Measurements from ENCODE around the gene C4orf50.

C4orf50 gene

DNA sequence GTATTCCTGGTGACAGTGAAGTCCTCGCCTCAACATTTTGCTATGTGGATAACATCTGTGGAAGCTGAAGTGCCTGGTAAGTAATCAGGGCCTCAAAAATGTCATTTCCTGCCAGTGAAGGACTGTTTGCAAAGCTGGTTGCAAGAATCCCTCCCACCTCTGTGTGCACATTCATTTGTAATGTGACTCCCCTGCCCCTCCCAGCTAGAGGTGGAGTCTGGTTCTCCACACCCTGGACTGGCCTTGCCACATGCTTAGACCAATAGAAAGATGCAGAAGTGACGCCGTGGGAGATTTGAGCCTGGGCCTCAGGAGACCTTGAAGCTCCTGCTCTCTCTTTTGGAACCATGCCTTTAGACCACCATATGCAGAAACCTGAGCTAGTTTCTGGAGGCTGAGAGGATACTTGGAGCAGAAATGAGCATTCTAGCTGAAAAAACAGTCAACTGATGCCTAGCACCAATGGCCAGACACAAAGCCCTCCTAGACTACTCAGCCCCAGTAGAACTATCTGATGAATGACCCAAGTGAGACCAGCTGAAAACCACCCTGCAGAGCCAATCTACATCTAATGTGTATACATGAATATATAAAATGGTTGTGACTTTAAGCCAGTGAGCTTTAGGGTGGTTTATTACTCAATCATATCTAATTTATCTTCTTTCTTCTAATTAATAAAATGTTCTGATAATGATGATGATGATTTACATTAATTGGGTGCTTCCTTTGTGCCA lies 77.6 kb downstream of the C4orf50 start:
- no peak for DNase-seq
- Histone ChIP-seq H4K12ac (ENCODE audit: low read depth, low read length) (no peak overlapping the region), H3K4me3 (ENCODE audit: low read depth, low read length) (no peak overlapping the region), H2AFZ (ENCODE audit: insufficient read depth, low read length, poor library complexity) (no peak overlapping the region), H3K4ac (ENCODE audit: low read depth, low read length) (no peak overlapping the region), H3K9me3 (ENCODE audit: insufficient read depth, low read depth, low read length) (peaks cover 5% of the 10 kb centered on the region), H3K23ac (ENCODE audit: low read length) (no peak overlapping the region), H2BK12ac (ENCODE audit: low read length) (no peak overlapping the region), H3K27me3 (ENCODE audit: insufficient read depth, low read length) (no peaks in the 10 kb centered on the region), H4K91ac (ENCODE audit: low read depth, low read length) (no peak overlapping the region), H3K27ac (ENCODE audit: low read depth, low read length) (no peak overlapping the region), H4K8ac (ENCODE audit: low read depth, low read length) (no peak overlapping the region), H3K4me2 (ENCODE audit: low read length) (no peak overlapping the region), H3K14ac (ENCODE audit: low read length) (no peak overlapping the region), H3K4me1 (ENCODE audit: control insufficient read depth in 1 of 2, insufficient read depth in 2 of 2, low read length in 2 of 2) (peaks cover 2 to 5% of the 10 kb centered on the region in 2 experiments), H3K9ac (ENCODE audit: low read length) (no peak overlapping the region), H3K36me3 (ENCODE audit: control insufficient read depth in 1 of 2, insufficient read depth in 2 of 2, low read length in 2 of 2) (no peaks in the 10 kb centered on the region), H2AK5ac (ENCODE audit: low read length) (no peak overlapping the region), H3K79me2 (ENCODE audit: control insufficient read depth, insufficient read depth, low read length, poor library complexity) (no peaks in the 10 kb centered on the region), H2BK120ac (ENCODE audit: insufficient read depth, low read length, poor library complexity) (no peak overlapping the region), H2BK5ac (ENCODE audit: low read depth, low read length, poor library complexity) (no peak overlapping the region), H3K18ac (ENCODE audit: low read length) (no peak overlapping the region), H3K79me1 (ENCODE audit: low read length) (no peaks in the 10 kb centered on the region)
- no CpG with 5 or more reads among the region's 3 CpGs for WGBS (ENCODE audit: extremely low coverage, insufficient coverage, insufficient read length)

DNA sequence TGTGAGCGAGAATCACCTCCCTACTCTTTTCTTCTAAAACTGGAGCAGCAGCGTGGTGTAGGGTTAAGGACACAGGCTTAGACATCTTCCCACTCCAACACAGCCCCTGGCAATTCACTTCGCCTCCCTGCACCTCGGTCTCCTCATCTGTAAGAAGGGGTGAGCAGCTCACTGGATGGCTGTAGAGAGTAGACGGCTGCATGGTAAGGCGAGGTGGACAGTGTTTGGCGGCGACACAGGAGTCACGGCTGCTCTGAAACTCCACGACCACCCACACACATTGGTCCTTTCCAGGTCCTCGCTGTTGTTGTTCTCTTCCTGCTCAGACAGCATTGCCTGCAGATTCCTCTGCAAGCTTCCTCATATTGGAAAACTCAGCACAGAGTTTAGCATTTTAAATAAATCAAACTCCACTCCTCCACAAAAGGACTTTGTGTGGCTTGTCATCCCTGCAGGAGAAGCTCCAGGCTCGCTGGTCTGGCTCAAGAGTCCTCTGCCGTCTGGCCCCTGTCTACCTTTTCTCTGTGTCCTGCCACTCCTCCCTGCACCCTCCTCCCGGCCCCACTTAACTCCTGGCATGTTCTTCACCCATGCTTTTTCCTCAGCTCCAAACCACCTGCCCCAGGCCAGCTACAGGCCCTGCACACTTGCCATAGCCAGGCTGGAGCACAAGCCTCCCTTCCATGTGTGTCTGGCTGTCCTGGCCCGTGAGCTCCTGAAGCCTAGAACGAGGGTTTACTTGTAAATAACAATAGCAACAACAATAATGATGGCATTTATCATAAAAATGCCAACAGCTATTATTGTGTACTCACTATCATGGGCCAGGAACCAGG lies 84.0 kb downstream of the C4orf50 start:
- H3K36me3 ChIP-seq (ENCODE audit: control insufficient read depth in 1 of 2, insufficient read depth in 2 of 2, low read length in 2 of 2), result no peaks in the 10 kb centered on the region
- no peak overlapping the region for H3K18ac ChIP-seq (ENCODE audit: low read length)
- no peak overlapping the region for H2AFZ ChIP-seq (ENCODE audit: insufficient read depth, low read length, poor library complexity)
- H3K4me1 ChIP-seq (ENCODE audit: control insufficient read depth in 1 of 2, insufficient read depth in 2 of 2, low read length in 2 of 2), result no peaks in the 10 kb centered on the region
- no peak overlapping the region for H4K8ac ChIP-seq (ENCODE audit: low read depth, low read length)
- no peak overlapping the region for H3K4ac ChIP-seq (ENCODE audit: low read depth, low read length)
- no peak overlapping the region for H3K14ac ChIP-seq (ENCODE audit: low read length)
- H3K79me2 ChIP-seq (ENCODE audit: control insufficient read depth, insufficient read depth, low read length, poor library complexity), result no peaks in the 10 kb centered on the region
- no peak overlapping the region for H4K91ac ChIP-seq (ENCODE audit: low read depth, low read length)
- H3K27ac ChIP-seq (ENCODE audit: low read depth, low read length), result no peak overlapping the region
- H3K4me2 ChIP-seq (ENCODE audit: low read length), result no peak overlapping the region
- H3K9me3 ChIP-seq (ENCODE audit: insufficient read depth, low read depth, low read length), result no peaks in the 10 kb centered on the region
- no peak overlapping the region for H2BK5ac ChIP-seq (ENCODE audit: low read depth, low read length, poor library complexity)
- H3K23ac ChIP-seq (ENCODE audit: low read length), result no peak overlapping the region
- no peak overlapping the region for H4K12ac ChIP-seq (ENCODE audit: low read depth, low read length)
- H2AK5ac ChIP-seq (ENCODE audit: low read length), result no peak overlapping the region
- H2BK12ac ChIP-seq (ENCODE audit: low read length), result no peak overlapping the region
- H3K4me3 ChIP-seq (ENCODE audit: low read depth, low read length), result no peak overlapping the region
- no peak for DNase-seq
- H3K79me1 ChIP-seq (ENCODE audit: low read length), result no peaks in the 10 kb centered on the region
- no peaks in the 10 kb centered on the region for H3K27me3 ChIP-seq (ENCODE audit: insufficient read depth, low read length)
- H2BK120ac ChIP-seq (ENCODE audit: insufficient read depth, low read length, poor library complexity), result no peak overlapping the region
- no CpG with 5 or more reads among the region's 16 CpGs for WGBS (ENCODE audit: extremely low coverage, insufficient coverage, insufficient read length)
- no peak overlapping the region for H3K9ac ChIP-seq (ENCODE audit: low read length)

DNA sequence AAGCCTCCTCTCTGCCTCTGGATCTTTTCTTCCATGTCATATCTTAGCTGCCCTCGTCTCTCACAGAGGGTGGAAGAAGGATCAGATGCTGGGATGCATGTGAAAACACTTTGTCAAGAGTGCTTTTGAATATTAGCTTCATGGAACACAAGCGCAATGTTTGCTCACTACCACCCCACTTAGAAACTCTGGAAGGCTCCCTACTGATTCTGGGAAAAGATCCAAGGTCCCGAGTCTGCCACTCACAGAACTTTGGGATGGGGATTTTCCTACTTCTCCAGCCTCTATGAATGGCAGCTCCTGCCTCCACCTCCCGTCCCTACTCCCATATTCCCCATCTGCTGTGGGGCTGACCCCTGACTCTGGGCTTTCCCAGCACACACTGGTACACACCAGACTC lies 85.1 kb downstream of the C4orf50 start:
- no peak for DNase-seq
- Histone ChIP-seq H4K91ac (ENCODE audit: low read depth, low read length) (no peak overlapping the region), H3K4me3 (ENCODE audit: low read depth, low read length) (no peak overlapping the region), H2BK5ac (ENCODE audit: low read depth, low read length, poor library complexity) (no peak overlapping the region), H3K79me2 (ENCODE audit: control insufficient read depth, insufficient read depth, low read length, poor library complexity) (no peaks in the 10 kb centered on the region), H3K4ac (ENCODE audit: low read depth, low read length) (no peak overlapping the region), H3K18ac (ENCODE audit: low read length) (no peak overlapping the region), H3K27me3 (ENCODE audit: insufficient read depth, low read length) (no peaks in the 10 kb centered on the region), H3K23ac (ENCODE audit: low read length) (no peak overlapping the region), H3K27ac (ENCODE audit: low read depth, low read length) (no peak overlapping the region), H3K4me2 (ENCODE audit: low read length) (no peak overlapping the region), H4K8ac (ENCODE audit: low read depth, low read length) (no peak overlapping the region), H3K14ac (ENCODE audit: low read length) (no peak overlapping the region), H2AFZ (ENCODE audit: insufficient read depth, low read length, poor library complexity) (no peak overlapping the region), H3K4me1 (ENCODE audit: control insufficient read depth in 1 of 2, insufficient read depth in 2 of 2, low read length in 2 of 2) (no peaks in the 10 kb centered on the region), H3K9me3 (ENCODE audit: insufficient read depth, low read depth, low read length) (no peaks in the 10 kb centered on the region), H4K12ac (ENCODE audit: low read depth, low read length) (no peak overlapping the region), H2BK120ac (ENCODE audit: insufficient read depth, low read length, poor library complexity) (no peak overlapping the region), H2AK5ac (ENCODE audit: low read length) (no peak overlapping the region), H3K36me3 (ENCODE audit: control insufficient read depth in 1 of 2, insufficient read depth in 2 of 2, low read length in 2 of 2) (no peaks in the 10 kb centered on the region), H3K9ac (ENCODE audit: low read length) (no peak overlapping the region), H2BK12ac (ENCODE audit: low read length) (no peak overlapping the region), H3K79me1 (ENCODE audit: low read length) (no peaks in the 10 kb centered on the region)
- WGBS (ENCODE audit: extremely low coverage, insufficient coverage, insufficient read length), result no CpG with 5 or more reads among the region's 4 CpGs

DNA sequence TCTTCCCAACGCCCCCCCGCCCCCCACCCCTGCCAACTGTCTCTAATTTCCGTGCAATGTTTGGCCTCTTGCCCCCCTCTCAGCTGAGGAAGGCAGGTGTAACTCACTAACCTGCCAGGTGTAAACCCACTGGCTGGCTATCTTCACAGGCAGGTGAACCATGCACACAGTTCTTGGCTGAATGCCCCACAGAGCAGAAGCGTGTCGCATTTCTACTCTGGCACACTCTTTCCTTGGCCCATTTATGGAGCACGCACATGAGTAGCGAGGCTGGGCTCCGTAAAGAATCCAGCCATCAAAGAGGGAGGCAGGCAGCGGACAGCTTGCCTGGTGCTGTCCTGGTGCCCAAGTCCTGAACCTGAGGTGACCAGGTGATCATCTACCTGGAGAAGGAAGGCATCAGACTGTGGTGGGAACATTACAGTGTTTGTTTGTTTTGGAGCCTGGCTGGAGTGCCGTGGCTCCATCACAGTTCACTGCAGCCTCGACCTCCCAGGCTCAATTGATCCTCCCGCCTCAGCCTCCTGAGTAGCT lies 86.1 kb downstream of the C4orf50 start:
- Histone ChIP-seq H3K27ac (ENCODE audit: low read depth, low read length) (no peak overlapping the region), H3K27me3 (ENCODE audit: insufficient read depth, low read length) (no peaks in the 10 kb centered on the region), H2BK5ac (ENCODE audit: low read depth, low read length, poor library complexity) (no peak overlapping the region), H2AK5ac (ENCODE audit: low read length) (no peak overlapping the region), H2BK120ac (ENCODE audit: insufficient read depth, low read length, poor library complexity) (no peak overlapping the region), H3K9ac (ENCODE audit: low read length) (no peak overlapping the region), H3K4ac (ENCODE audit: low read depth, low read length) (no peak overlapping the region), H3K79me1 (ENCODE audit: low read length) (no peaks in the 10 kb centered on the region), H4K12ac (ENCODE audit: low read depth, low read length) (no peak overlapping the region), H2BK12ac (ENCODE audit: low read length) (no peak overlapping the region), H3K4me3 (ENCODE audit: low read depth, low read length) (no peak overlapping the region), H3K18ac (ENCODE audit: low read length) (no peak overlapping the region), H2AFZ (ENCODE audit: insufficient read depth, low read length, poor library complexity) (no peak overlapping the region), H3K4me2 (ENCODE audit: low read length) (no peak overlapping the region), H3K79me2 (ENCODE audit: control insufficient read depth, insufficient read depth, low read length, poor library complexity) (no peaks in the 10 kb centered on the region), H4K91ac (ENCODE audit: low read depth, low read length) (no peak overlapping the region), H3K23ac (ENCODE audit: low read length) (no peak overlapping the region), H3K14ac (ENCODE audit: low read length) (no peak overlapping the region), H3K4me1 (ENCODE audit: control insufficient read depth in 1 of 2, insufficient read depth in 2 of 2, low read length in 2 of 2) (no peaks in the 10 kb centered on the region), H4K8ac (ENCODE audit: low read depth, low read length) (no peak overlapping the region), H3K9me3 (ENCODE audit: insufficient read depth, low read depth, low read length) (no peaks in the 10 kb centered on the region), H3K36me3 (ENCODE audit: control insufficient read depth in 1 of 2, insufficient read depth in 2 of 2, low read length in 2 of 2) (no peaks in the 10 kb centered on the region)
- WGBS (ENCODE audit: extremely low coverage, insufficient coverage, insufficient read length), result no CpG with 5 or more reads among the region's 12 CpGs
- DNase-seq, result no peak
